Mesenchymal stem cell (in vitro differentiated cells and primary cell): ENCODE data around the gene THBS3.
"Not testable (repeated sequence)": the region's sequence is repeated elsewhere in the genome, so short reads cannot be mapped to it uniquely, and the experiment has no call there.

ENCODE experiments used
- DNase-seq: peaks from one replicate; pipeline ENCODE4 v3.0.0-alpha.2; 2013
- H2AFZ ChIP-seq: one replicate; pipeline ENCODE4 v1.6.1; 2013; ENCODE audit warnings: low read depth, mild to moderate bottlenecking, control low read depth, inconsistent platforms, low read length, moderate library complexity
- H2AK5ac ChIP-seq: 2 replicates; pipeline ENCODE4 v1.6.1; 2013; ENCODE audit warnings: low read length, moderate library complexity, mild to moderate bottlenecking, inconsistent platforms; ENCODE audit not compliant: severe bottlenecking
- H2BK120ac ChIP-seq: one replicate; pipeline ENCODE4 v1.6.1; 2013; ENCODE audit warnings: low read depth, mild to moderate bottlenecking, inconsistent platforms, low read length, moderate library complexity
- H2BK12ac ChIP-seq, 2 experiments: one replicate each; pipeline ENCODE4 v1.6.1; 2013; ENCODE audit warnings: inconsistent platforms in 2 of 2, low read length in 2 of 2, mild to moderate bottlenecking in 2 of 2, moderate library complexity in 2 of 2, control low read depth in 1 of 2
- H2BK15ac ChIP-seq: one replicate; pipeline ENCODE4 v1.6.1; 2013; ENCODE audit warnings: mild to moderate bottlenecking, low read depth, inconsistent platforms; ENCODE audit not compliant: poor library complexity, severe bottlenecking
- H2BK5ac ChIP-seq: 2 replicates; pipeline ENCODE4 v1.6.1; 2013; ENCODE audit warnings: low read depth, mild to moderate bottlenecking, low read length, control low read depth, inconsistent platforms; ENCODE audit not compliant: poor library complexity, severe bottlenecking
- H3K14ac ChIP-seq, 2 experiments: one replicate each; pipeline ENCODE4 v1.6.1; 2013; ENCODE audit warnings: inconsistent platforms in 2 of 2, low read length in 2 of 2, control low read depth in 1 of 2, mild to moderate bottlenecking in 1 of 2, moderate library complexity in 1 of 2
- H3K18ac ChIP-seq, 2 experiments: one replicate each; pipeline ENCODE4 v1.6.1; 2013; ENCODE audit warnings: inconsistent platforms in 2 of 2, low read length in 2 of 2, control low read depth in 1 of 2, low read depth in 1 of 2, mild to moderate bottlenecking in 1 of 2
- H3K23ac ChIP-seq, 2 experiments: one replicate each; pipeline ENCODE4 v1.6.1; 2013; ENCODE audit warnings: inconsistent platforms in 2 of 2, low read length in 2 of 2, mild to moderate bottlenecking in 2 of 2, moderate library complexity in 2 of 2, control low read depth in 1 of 2
- H3K27ac ChIP-seq: 2 replicates; pipeline ENCODE4 v1.5.1; 2013; ENCODE audit warnings: mild to moderate bottlenecking, moderate library complexity, low read length, control low read depth, inconsistent platforms; ENCODE audit not compliant: poor library complexity, severe bottlenecking
- H3K27me3 ChIP-seq, 2 experiments: 2 replicates each; pipeline versions ENCODE4 v1.6.1 to v1.7.0; 2013; ENCODE audit warnings: low read length in 2 of 2, mild to moderate bottlenecking in 2 of 2, moderate library complexity in 2 of 2, control low read depth in 1 of 2, inconsistent platforms in 1 of 2; ENCODE audit not compliant: control insufficient read depth in 1 of 2, insufficient read depth in 1 of 2
- H3K36me3 ChIP-seq, 2 experiments: 2 replicates each; pipeline versions ENCODE4 v1.6.1 to v1.7.0; 2013; ENCODE audit warnings: low read length in 2 of 2, control low read depth in 1 of 2, inconsistent platforms in 1 of 2, low read depth in 1 of 2, mild to moderate bottlenecking in 1 of 2; ENCODE audit not compliant: insufficient read depth in 2 of 2, control insufficient read depth in 1 of 2
- H3K4ac ChIP-seq, 2 experiments: one replicate each; pipeline ENCODE4 v1.6.1; 2013; ENCODE audit warnings: inconsistent platforms in 2 of 2, low read length in 2 of 2, mild to moderate bottlenecking in 2 of 2, moderate library complexity in 2 of 2, control low read depth in 1 of 2, low read depth in 1 of 2
- H3K4me1 ChIP-seq: 2 replicates; pipeline ENCODE4 v1.6.1; 2013; ENCODE audit warnings: low read depth, low read length, control low read depth; ENCODE audit not compliant: control insufficient read depth, insufficient read depth
- H3K4me2 ChIP-seq: 2 replicates; pipeline ENCODE4 v1.6.1; 2013; ENCODE audit warnings: low read length, mild to moderate bottlenecking, inconsistent platforms; ENCODE audit not compliant: poor library complexity, severe bottlenecking
- H3K4me3 ChIP-seq, 2 experiments: 2 replicates each; pipeline versions ENCODE4 v1.5.1 to v1.7.0; 2013; ENCODE audit warnings: low read length in 2 of 2, mild to moderate bottlenecking in 2 of 2, control low read depth in 1 of 2, low read depth in 1 of 2; ENCODE audit not compliant: insufficient read depth in 1 of 2
- H3K79me1 ChIP-seq: replicated peaks from 2 replicates; pipeline ENCODE4 v1.6.1; 2013; ENCODE audit warnings: mild to moderate bottlenecking, control low read depth, low read length, inconsistent platforms; ENCODE audit not compliant: poor library complexity, severe bottlenecking
- H3K9ac ChIP-seq: 2 replicates; pipeline ENCODE4 v1.7.0; 2013; ENCODE audit warnings: mild to moderate bottlenecking, low read length, moderate library complexity
- H3K9me3 ChIP-seq: 2 replicates; pipeline ENCODE4 v1.7.0; 2013; ENCODE audit warnings: mild to moderate bottlenecking, low read length; ENCODE audit not compliant: control insufficient read depth
- H4K8ac ChIP-seq: one replicate; pipeline ENCODE4 v1.6.1; 2013; ENCODE audit warnings: inconsistent platforms, mild to moderate bottlenecking, low read length, moderate library complexity
- H4K91ac ChIP-seq: one replicate; pipeline ENCODE4 v1.6.1; 2013; ENCODE audit warnings: mild to moderate bottlenecking, low read length, inconsistent platforms
- WGBS: methylation state at CpG from one replicate; pipeline ENCODE4 v1.1.7; 2013; ENCODE audit warnings: mixed read lengths; 5-methylcytosine and 5-hydroxymethylcytosine counted together

Gene THBS3

GRCh38 chr1:155241841-155242264 is 34.2 kb upstream of the THBS3 start:
- no peak overlapping the region for H2BK120ac ChIP-seq
- no peak overlapping the region for H3K14ac ChIP-seq
- no peak overlapping the region for H3K4ac ChIP-seq
- H2BK5ac ChIP-seq = no peak overlapping the region
- no peak overlapping the region for H2AK5ac ChIP-seq
- H3K23ac ChIP-seq = no peak overlapping the region
- peak overlapping the region; percentile 23 for H4K91ac ChIP-seq
- H3K36me3 ChIP-seq = peaks cover 23 to 31% of the 10 kb centered on the region in 2 experiments
- no peak overlapping the region for H2BK15ac ChIP-seq
- peak overlapping the region; percentile 62 for H4K8ac ChIP-seq
- H3K27ac ChIP-seq = no peak overlapping the region
- DNase-seq = no peak
- H3K9me3 ChIP-seq = no peaks in the 10 kb centered on the region
- H3K18ac ChIP-seq = no peak overlapping the region
- H3K79me1 ChIP-seq = peaks cover 4% of the 10 kb centered on the region
- H2AFZ ChIP-seq = no peak overlapping the region
- peak overlapping the region in 1 of 2 experiments; percentile 65 for H2BK12ac ChIP-seq
- H3K4me3 ChIP-seq = no peak overlapping the region
- no peak overlapping the region for H3K9ac ChIP-seq
- no peaks in the 10 kb centered on the region for H3K27me3 ChIP-seq
- 87% methylated on average over 4 of the region's 4 CpGs for WGBS
- H3K4me1 ChIP-seq = peaks cover 11% of the 10 kb centered on the region
- no peak overlapping the region for H3K4me2 ChIP-seq

GRCh38 chr1:155241069-155241679 is 33.5 kb upstream of the THBS3 start:
- peaks cover 11% of the 10 kb centered on the region for H3K4me1 ChIP-seq
- peak overlapping the region in 1 of 2 experiments; percentile 64 for H3K4ac ChIP-seq
- peaks cover 27 to 31% of the 10 kb centered on the region in 2 experiments for H3K36me3 ChIP-seq
- H3K4me3 ChIP-seq = peak overlapping the region in 1 of 2 experiments; percentile 71
- no peak overlapping the region for H2BK120ac ChIP-seq
- WGBS = 22% methylated on average over 4 of the region's 4 CpGs
- no peaks in the 10 kb centered on the region for H3K27me3 ChIP-seq
- H2AK5ac ChIP-seq = no peak overlapping the region
- no peak overlapping the region for H4K8ac ChIP-seq
- H2BK5ac ChIP-seq = no peak overlapping the region
- no peak overlapping the region for H3K27ac ChIP-seq
- H2BK12ac ChIP-seq = no peak overlapping the region
- H3K79me1 ChIP-seq = peaks cover 4% of the 10 kb centered on the region
- no peak overlapping the region for H2BK15ac ChIP-seq
- H3K14ac ChIP-seq = no peak overlapping the region
- H3K18ac ChIP-seq = no peak overlapping the region
- H3K23ac ChIP-seq = no peak overlapping the region
- peak overlapping the region; percentile 56 for H3K4me2 ChIP-seq
- H4K91ac ChIP-seq = no peak overlapping the region
- no peak overlapping the region for H2AFZ ChIP-seq
- peak; percentile 87 for DNase-seq
- no peaks in the 10 kb centered on the region for H3K9me3 ChIP-seq
- H3K9ac ChIP-seq = peak overlapping the region; percentile 66

DNA sequence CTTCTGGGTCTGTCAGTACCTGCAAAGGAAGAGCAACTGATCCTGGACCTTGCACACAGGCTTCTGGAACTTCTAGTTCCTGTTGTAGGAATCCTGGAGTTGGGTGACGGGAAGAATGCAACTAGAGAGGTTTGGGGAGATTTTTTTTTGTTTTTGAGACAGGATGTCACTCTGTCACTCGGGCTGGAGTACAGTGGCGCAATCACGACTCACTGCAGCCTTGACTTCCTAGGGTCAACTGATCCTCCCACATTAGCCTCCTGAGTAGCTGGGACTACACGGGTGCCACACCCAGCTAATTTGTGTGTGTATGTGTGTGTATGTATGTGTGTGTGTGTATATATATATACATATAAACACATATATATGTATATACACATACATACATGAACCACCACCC is 28.8 kb upstream of the THBS3 start:
- Histone ChIP-seq H2AK5ac (no peak overlapping the region), H4K91ac (no peak overlapping the region), H2BK5ac (no peak overlapping the region), H3K27me3 (no peaks in the 10 kb centered on the region), H3K18ac (no peak overlapping the region), H3K4me3 (no peak overlapping the region), H3K27ac (no peak overlapping the region), H3K79me1 (peaks cover 4% of the 10 kb centered on the region), H2BK15ac (no peak overlapping the region), H3K4me2 (no peak overlapping the region), H2BK120ac (no peak overlapping the region), H3K4me1 (peaks cover 10% of the 10 kb centered on the region), H3K9me3 (no peaks in the 10 kb centered on the region), H3K23ac (no peak overlapping the region), H2AFZ (no peak overlapping the region), H3K9ac (no peak overlapping the region), H3K36me3 (peaks cover 39 to 40% of the 10 kb centered on the region in 2 experiments), H3K4ac (no peak overlapping the region), H4K8ac (no peak overlapping the region), H3K14ac (no peak overlapping the region), H2BK12ac (no peak overlapping the region)
- DNase-seq = no peak
- 65% methylated on average over 4 of the region's 5 CpGs for WGBS

GRCh38 chr1:155235375-155235774 is 27.7 kb upstream of the THBS3 start:
- not testable (repeated sequence) for H3K4ac ChIP-seq, H2BK5ac ChIP-seq, DNase-seq, H3K23ac ChIP-seq, H3K27ac ChIP-seq, H3K9ac ChIP-seq, H4K8ac ChIP-seq, H3K9me3 ChIP-seq, H2AFZ ChIP-seq, H2BK120ac ChIP-seq, H3K4me1 ChIP-seq, H3K4me2 ChIP-seq, H3K4me3 ChIP-seq, H3K14ac ChIP-seq, H3K27me3 ChIP-seq, H3K79me1 ChIP-seq, H2BK15ac ChIP-seq, H4K91ac ChIP-seq, H2AK5ac ChIP-seq, H2BK12ac ChIP-seq, H3K18ac ChIP-seq
- 91% methylated on average over 4 of the region's 9 CpGs for WGBS
- H3K36me3 ChIP-seq = peaks cover 39 to 40% of the 10 kb centered on the region in 2 experiments
